HAP-1 (cell line): ENCODE measurements around the gene SLC25A38.
"Not testable (repeated sequence)": the region's sequence is repeated elsewhere in the genome, so short reads cannot be mapped to it uniquely, and the experiment has no call there.

ENCODE experiments used
- DNase-seq, 2 experiments: peaks; one replicate each; pipeline ENCODE4 v3.0.0-alpha.2; 2016 to 2020; ENCODE audit warnings: low spot score in 2 of 2
- H3K27me3 ChIP-seq: fragments of 250-450 bp; sonication (Bioruptor Pico); 2 replicates; pipeline ENCODE4 v1.5.1; 2020; ENCODE audit warnings: low read depth, mild to moderate bottlenecking, moderate library complexity
- H3K36me3 ChIP-seq: fragments of 250-450 bp; sonication (Bioruptor Pico); replicated peaks from 2 replicates; pipeline ENCODE4 v1.5.1; 2020; ENCODE audit warnings: mild to moderate bottlenecking
- H3K4me1 ChIP-seq: fragments of 250-450 bp; sonication (Bioruptor Pico); 2 replicates; pipeline ENCODE4 v1.5.1; 2020; ENCODE audit warnings: mild to moderate bottlenecking
- H3K4me3 ChIP-seq: fragments of 250-450 bp; sonication (Bioruptor Pico); 2 replicates; pipeline ENCODE4 v1.5.1; 2020; ENCODE audit warnings: mild to moderate bottlenecking, moderate library complexity
- H3K9me3 ChIP-seq: fragments of 250-450 bp; sonication (Bioruptor Pico); 2 replicates; pipeline ENCODE4 v1.5.1; 2020; ENCODE audit warnings: mild to moderate bottlenecking, moderate library complexity
- in situ Hi-C: fragments of 300-500 bp; cut with MboI; formaldehyde crosslinking; loops from 3 replicates; pipeline ENCODE4 v1.14.3; 2020; ENCODE audit warnings: low sequenced_read_pairs, inconsistent platforms, mixed read lengths

The SLC25A38 gene

GRCh38 chr3:39353168-39353927, 29.8 kb upstream of the SLC25A38 start:
- H3K36me3 ChIP-seq, H3K9me3 ChIP-seq, H3K4me3 ChIP-seq, H3K4me1 ChIP-seq, DNase-seq, H3K27me3 ChIP-seq, in situ Hi-C loops: not testable (repeated sequence)

GRCh38 chr3:39358333-39358732, 24.8 kb upstream of the SLC25A38 start:
- no peak for DNase-seq
- H3K4me1 ChIP-seq = no peaks in the 10 kb centered on the region
- no peaks in the 10 kb centered on the region for H3K36me3 ChIP-seq
- 0 out of 2 replicates have a peak, but pooled peaks cover 2% of the 10 kb centered on the region for H3K27me3 ChIP-seq
- no peak overlapping the region for H3K4me3 ChIP-seq
- H3K9me3 ChIP-seq = no peaks in the 10 kb centered on the region
- in situ Hi-C loops = no loop called here

DNA sequence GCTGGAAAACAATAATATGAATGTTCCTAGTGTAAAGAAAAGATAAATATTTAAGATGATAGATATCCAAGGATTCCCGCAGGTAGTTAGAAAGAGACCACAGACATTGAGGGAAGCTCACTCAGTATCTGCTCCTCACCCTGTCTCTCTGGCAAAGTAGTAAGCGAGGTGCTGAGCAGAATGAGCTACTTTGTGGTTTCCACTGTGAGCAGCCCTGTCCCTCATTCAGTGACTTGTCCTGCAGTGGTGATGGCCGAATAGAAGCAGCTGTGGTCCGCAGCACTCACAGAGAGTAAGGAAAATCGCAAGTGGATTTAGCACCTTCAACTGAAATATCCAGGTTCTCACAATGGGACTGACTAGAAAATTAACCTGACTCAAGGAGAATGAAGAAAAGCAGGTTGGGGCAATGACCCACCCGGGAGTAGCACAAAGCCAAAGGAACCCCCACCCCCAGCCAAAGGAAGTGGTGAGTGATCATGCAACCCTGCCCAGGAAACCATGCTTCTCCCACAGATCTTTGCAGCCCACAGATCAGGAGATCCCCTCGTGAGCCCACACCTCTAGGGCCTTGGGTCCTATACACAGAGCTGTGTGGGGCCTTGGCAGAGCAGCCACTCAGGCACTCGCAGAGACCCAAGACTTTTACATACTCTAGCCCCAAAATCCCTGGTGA, 21.8 kb upstream of the SLC25A38 start:
- DNase-seq = no peak
- Histone ChIP-seq H3K36me3 (no peaks in the 10 kb centered on the region), H3K4me3 (no peak overlapping the region), H3K9me3 (no peaks in the 10 kb centered on the region), H3K27me3 (no peaks in the 10 kb centered on the region), H3K4me1 (no peaks in the 10 kb centered on the region)
- in situ Hi-C loops = no loop called here

DNA sequence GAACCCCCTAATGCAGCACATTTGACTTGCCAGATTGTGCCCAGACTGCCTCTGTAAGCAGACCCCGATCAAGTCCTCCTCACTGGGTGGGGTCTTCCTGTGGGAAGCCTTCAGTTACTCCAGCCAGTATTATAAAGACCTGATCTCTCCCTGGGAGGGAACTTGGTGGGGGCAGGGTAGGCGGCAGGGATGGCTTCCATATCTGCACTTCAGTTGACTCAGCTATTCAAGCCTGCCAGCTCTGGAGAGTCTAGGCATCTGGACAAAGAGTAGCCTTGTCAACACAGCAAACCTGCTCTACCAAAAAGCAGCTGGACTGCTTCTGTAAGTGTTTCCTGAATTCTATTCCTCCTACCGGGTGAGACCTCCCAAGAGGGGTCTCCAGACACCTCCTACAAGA, 21.0 kb upstream of the SLC25A38 start:
- no peaks in the 10 kb centered on the region for H3K4me1 ChIP-seq

DNA sequence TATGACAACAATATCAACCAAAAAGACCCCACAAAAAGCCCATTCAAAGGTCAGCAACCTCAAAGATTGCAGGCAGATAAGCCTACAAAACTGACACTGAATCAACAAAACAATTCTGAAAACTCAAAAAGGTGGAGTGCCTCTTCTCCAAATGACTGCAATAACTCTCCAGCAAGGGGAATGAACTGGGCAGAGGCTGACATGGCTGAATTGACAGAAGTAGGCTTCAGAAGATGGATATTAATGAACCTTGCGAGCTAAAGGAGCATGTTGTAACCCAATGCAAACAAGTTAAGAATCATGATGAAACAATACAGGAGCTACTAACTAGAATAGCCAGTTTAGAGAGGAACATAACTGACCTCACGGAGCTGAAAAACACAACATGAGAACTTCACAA, 20.4 kb upstream of the SLC25A38 start:
- Histone ChIP-seq H3K36me3 (no peaks in the 10 kb centered on the region), H3K9me3 (no peaks in the 10 kb centered on the region), H3K4me3 (no peak overlapping the region), H3K27me3 (no peaks in the 10 kb centered on the region), H3K4me1 (no peaks in the 10 kb centered on the region)
- no peak for DNase-seq
- in situ Hi-C loops = no loop called here

More for the DNA sequence above, 21.0 kb upstream of the SLC25A38 start:
- Histone ChIP-seq H3K4me3 (no peak overlapping the region), H3K27me3 (no peaks in the 10 kb centered on the region), H3K9me3 (no peaks in the 10 kb centered on the region), H3K36me3 (no peaks in the 10 kb centered on the region)
- in situ Hi-C loops = no loop called here
- no peak for DNase-seq

DNA sequence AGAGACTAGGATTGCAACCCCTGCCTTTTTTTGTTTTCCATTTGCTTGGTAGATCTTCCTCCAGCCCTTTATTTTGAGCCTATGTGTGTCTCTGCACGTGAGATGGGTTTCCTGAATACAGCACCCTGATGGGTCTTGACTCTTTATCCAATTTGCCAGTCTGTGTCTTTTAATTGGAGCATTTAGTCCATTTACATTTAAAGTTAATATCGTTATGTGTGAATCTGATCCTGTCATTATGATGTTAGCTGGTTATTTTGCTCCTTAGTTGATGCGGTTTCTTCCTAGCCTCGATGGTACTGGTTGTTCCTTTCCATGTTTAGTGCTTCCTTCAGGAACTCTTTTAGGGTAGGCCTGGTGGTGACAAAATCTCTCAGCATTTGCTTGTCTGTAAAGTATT, 12.7 kb upstream of the SLC25A38 start:
- H3K36me3 ChIP-seq, H3K27me3 ChIP-seq, DNase-seq, H3K4me3 ChIP-seq, in situ Hi-C loops, H3K9me3 ChIP-seq, H3K4me1 ChIP-seq: not testable (repeated sequence)

DNA sequence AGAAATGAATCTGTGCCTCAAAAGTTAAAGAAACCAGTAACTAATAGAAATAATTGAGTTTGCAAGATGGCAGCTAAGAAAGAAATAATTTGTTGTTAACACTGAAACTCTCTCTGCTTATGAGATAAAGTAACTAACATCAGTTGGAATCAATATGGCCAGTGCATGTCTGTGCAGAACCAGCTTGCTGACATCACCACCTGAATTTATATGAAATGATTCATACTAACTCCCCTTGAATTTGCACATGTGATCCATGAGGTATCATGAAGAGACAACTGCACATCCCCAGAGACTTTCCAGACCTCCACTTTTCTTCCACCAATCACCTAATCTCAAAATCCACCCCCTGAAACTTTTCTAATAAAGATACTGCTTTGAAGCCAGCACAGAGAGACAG, 10.3 kb upstream of the SLC25A38 start:
- no peak overlapping the region for H3K4me3 ChIP-seq
- in situ Hi-C loops = no loop called here
- DNase-seq = no peak
- peaks cover 3% of the 10 kb centered on the region; the same call in 1 of the 2 replicates for H3K4me1 ChIP-seq
- no peaks in the 10 kb centered on the region for H3K9me3 ChIP-seq
- H3K36me3 ChIP-seq = no peaks in the 10 kb centered on the region
- H3K27me3 ChIP-seq = no peaks in the 10 kb centered on the region

- Histone ChIP-seq H3K4me3 (no peak overlapping the region), H3K36me3 (no peaks in the 10 kb centered on the region), H3K27me3 (no peaks in the 10 kb centered on the region), H3K4me1 (peaks cover 3% of the 10 kb centered on the region; the same call in 1 of the 2 replicates), H3K9me3 (no peaks in the 10 kb centered on the region)
- DNase-seq = peak; percentile 32 to 68
- in situ Hi-C loops = no loop called here
These were observed 6.1 kb upstream of the SLC25A38 start for GRCh38 chr3:39376959-39377634.

GRCh38 chr3:39378088-39378487, 5.1 kb upstream of the SLC25A38 start:
- Histone ChIP-seq H3K4me3 (no peak overlapping the region), H3K27me3 (no peaks in the 10 kb centered on the region), H3K36me3 (no peaks in the 10 kb centered on the region), H3K4me1 (peaks cover 8% of the 10 kb centered on the region), H3K9me3 (no peaks in the 10 kb centered on the region)
- peak; percentile 54 to 71 for DNase-seq
- in situ Hi-C loops = no loop called here

- H3K4me3 ChIP-seq = no peak overlapping the region
- in situ Hi-C loops = no loop called here
- H3K27me3 ChIP-seq = no peaks in the 10 kb centered on the region
- no peaks in the 10 kb centered on the region for H3K9me3 ChIP-seq
- peaks cover 6% of the 10 kb centered on the region; the same call in 1 of the 2 replicates for H3K36me3 ChIP-seq
- H3K4me1 ChIP-seq = peaks cover 8% of the 10 kb centered on the region
- DNase-seq = no peak
These were observed 4.0 kb upstream of the SLC25A38 start for GRCh38 chr3:39378957-39379777.

GRCh38 chr3:39379778-39380155, 3.4 kb upstream of the SLC25A38 start:
- Histone ChIP-seq H3K27me3 (no peaks in the 10 kb centered on the region), H3K9me3 (no peaks in the 10 kb centered on the region), H3K4me3 (no peak overlapping the region), H3K4me1 (peaks cover 10% of the 10 kb centered on the region), H3K36me3 (peaks cover 6% of the 10 kb centered on the region; the same call in 1 of the 2 replicates)
- in situ Hi-C loops = loop anchor here (5.0 kb wide), 1 partner anchor 192 kb away; no protein-coding TSS in a partner anchor
- DNase-seq = no peak

DNA sequence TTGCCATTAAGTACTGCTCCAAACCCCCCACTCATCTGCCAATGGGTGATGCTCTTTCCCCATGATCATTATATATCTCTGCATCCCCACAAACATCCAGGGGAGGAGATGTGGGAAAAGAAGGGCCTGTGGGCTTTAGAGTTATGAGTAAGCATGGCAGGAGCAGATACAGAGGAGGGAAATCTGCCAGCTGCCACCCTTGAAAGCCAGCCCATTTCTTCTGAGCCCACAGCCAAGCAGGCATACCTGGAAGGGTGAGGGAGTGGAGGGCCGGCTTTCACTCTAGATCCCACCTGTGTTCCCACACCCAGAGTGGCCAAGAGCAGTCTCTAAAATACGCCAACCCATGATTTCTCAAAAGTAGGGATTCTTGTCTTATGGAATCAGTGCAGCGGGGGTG, 1.7 kb upstream of the SLC25A38 start:
- Histone ChIP-seq H3K4me1 (peaks cover 18% of the 10 kb centered on the region), H3K4me3 (no peak overlapping the region), H3K36me3 (peaks cover 6% of the 10 kb centered on the region; the same call in 1 of the 2 replicates), H3K9me3 (no peaks in the 10 kb centered on the region), H3K27me3 (no peaks in the 10 kb centered on the region)
- no peak for DNase-seq
- in situ Hi-C loops = loop anchor here (5.0 kb wide), 1 partner anchor 194 kb away; no protein-coding TSS in a partner anchor
